SK-N-SH treated with all-trans-retinoic acid at 6 μM for 48 hours (cell line): ENCODE measurements around the gene PPM1G.

Experiments
- ATAC-seq: fragments of 200-7000 bp; cut with Tn5 transposase; 3 replicates; pipeline ENCODE4 v1.9.1; 2020; ENCODE audit warnings: mild to moderate bottlenecking, moderate library complexity
- ARNTL ChIP-seq: fragments of 450-650 bp; formaldehyde crosslinking; IDR thresholded peaks from 2 replicates; pipeline ENCODE4 v1.5.0; 2020; ENCODE audit warnings: low read depth, mild to moderate bottlenecking, moderate library complexity, borderline replicate concordance
- BACH2 ChIP-seq: fragments of 250-450 bp; sonication (Bioruptor Pico); IDR thresholded peaks from 2 replicates; pipeline ENCODE4 v1.9.0; 2021; ENCODE audit warnings: mild to moderate bottlenecking, borderline replicate concordance
- CSRNP3 ChIP-seq: fragments of 250-450 bp; sonication (Bioruptor Pico); IDR thresholded peaks from 2 replicates; pipeline ENCODE4 v1.5.1; 2021; ENCODE audit warnings: mild to moderate bottlenecking, moderate library complexity
- ESRRG ChIP-seq: fragments of 250-450 bp; sonication (Bioruptor Pico); IDR thresholded peaks from 2 replicates; pipeline ENCODE4 v1.6.1; 2021; ENCODE audit warnings: mild to moderate bottlenecking
- GLIS3 ChIP-seq: fragments of 250-450 bp; sonication (Bioruptor Pico); IDR thresholded peaks from 2 replicates; pipeline ENCODE4 v1.5.0; 2020; ENCODE audit warnings: mild to moderate bottlenecking, moderate library complexity
- ISL1 ChIP-seq: fragments of 250-450 bp; sonication (Bioruptor Pico); IDR thresholded peaks from 2 replicates; pipeline ENCODE4 v2.1.2; 2022; ENCODE audit warnings: mild to moderate bottlenecking, moderate library complexity
- OSR1 ChIP-seq: fragments of 250-450 bp; sonication (Bioruptor Pico); IDR thresholded peaks from 2 replicates; pipeline ENCODE4 v1.8.0; 2022; ENCODE audit warnings: moderate library complexity, mild to moderate bottlenecking, inconsistent platforms
- PPARA ChIP-seq: fragments of 250-450 bp; sonication (Bioruptor Pico); IDR thresholded peaks from 2 replicates; pipeline ENCODE4 v1.5.0; 2020; ENCODE audit warnings: mild to moderate bottlenecking, borderline replicate concordance
- RARB ChIP-seq: fragments of 250-450 bp; sonication (Bioruptor Pico); IDR thresholded peaks from 2 replicates; pipeline ENCODE4 v1.8.0; 2021; ENCODE audit warnings: mild to moderate bottlenecking, moderate library complexity
- SNAI2 ChIP-seq: fragments of 250-450 bp; sonication (Bioruptor Pico); IDR thresholded peaks from 2 replicates; pipeline ENCODE4 v1.5.0; 2020; ENCODE audit warnings: mild to moderate bottlenecking, moderate library complexity
- TCF4 ChIP-seq: fragments of 250-450 bp; sonication (Bioruptor Pico); IDR thresholded peaks from 2 replicates; pipeline ENCODE4 v1.8.0; 2021; ENCODE audit warnings: mild to moderate bottlenecking, moderate library complexity, borderline replicate concordance
- ZC3H10 ChIP-seq: fragments of 250-450 bp; sonication (Bioruptor Pico); IDR thresholded peaks from 2 replicates; pipeline ENCODE4 v1.5.1; 2021; ENCODE audit warnings: mild to moderate bottlenecking, moderate library complexity
- ZFP30 ChIP-seq: fragments of 450-650 bp; formaldehyde crosslinking; IDR thresholded peaks from 2 replicates; pipeline ENCODE4 v1.5.0; 2022; ENCODE audit warnings: mild to moderate bottlenecking, moderate library complexity
- ZNF565 ChIP-seq: fragments of 450-650 bp; formaldehyde crosslinking; conservative IDR thresholded peaks from 2 replicates; pipeline ENCODE4 v1.5.0; 2020; ENCODE audit warnings: low read depth, mild to moderate bottlenecking, moderate library complexity
- ZNF70 ChIP-seq: fragments of 450-650 bp; formaldehyde crosslinking; IDR thresholded peaks from 2 replicates; pipeline ENCODE4 v1.5.0; 2020; ENCODE audit warnings: mild to moderate bottlenecking, moderate library complexity
- ZNF8 ChIP-seq: fragments of 450-650 bp; formaldehyde crosslinking; IDR thresholded peaks from 2 replicates; pipeline ENCODE4 v1.5.0; 2020; ENCODE audit warnings: mild to moderate bottlenecking, moderate library complexity
- TF ChIP-seq, protein P1 (sequence below): fragments of 250-450 bp; sonication (Bioruptor Pico); IDR thresholded peaks from 2 replicates; pipeline ENCODE4 v1.5.1; 2020; ENCODE audit warnings: low read depth, mild to moderate bottlenecking, moderate library complexity
- TF ChIP-seq, protein P2 (sequence below): fragments of 250-450 bp; sonication (Bioruptor Pico); IDR thresholded peaks from 2 replicates; pipeline ENCODE4 v1.8.0; 2021; ENCODE audit warnings: low read depth, mild to moderate bottlenecking, moderate library complexity, borderline replicate concordance
- TF ChIP-seq, protein P3 (sequence below): fragments of 250-450 bp; sonication (Bioruptor Pico); IDR thresholded peaks from 2 replicates; pipeline ENCODE4 v1.5.0; 2020; ENCODE audit warnings: mild to moderate bottlenecking, moderate library complexity
- TF ChIP-seq, protein P4 (sequence below): fragments of 250-450 bp; sonication (Bioruptor Pico); IDR thresholded peaks from 2 replicates; pipeline ENCODE4 v1.8.0; 2020; ENCODE audit warnings: mild to moderate bottlenecking, moderate library complexity, borderline replicate concordance

PPM1G gene

DNA sequence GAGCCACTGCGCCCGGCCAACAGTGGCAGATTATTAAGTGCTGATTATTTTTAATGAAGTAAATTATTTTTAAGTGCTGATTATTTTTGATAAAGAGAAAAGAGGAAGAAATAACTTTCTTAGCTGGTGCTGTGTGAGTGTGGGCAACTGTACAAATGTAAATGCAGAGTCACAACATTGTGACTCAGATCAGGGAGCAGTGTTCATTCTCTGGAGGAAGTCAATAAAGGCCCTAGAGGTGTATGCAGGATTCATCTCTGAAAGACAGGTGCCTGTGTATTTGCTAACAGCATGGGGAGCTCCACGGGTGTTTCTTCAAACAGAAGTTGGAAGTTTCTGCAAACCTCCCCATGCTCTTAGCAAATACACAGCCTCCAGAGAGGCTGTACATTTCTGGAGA is 39.0 kb upstream of the PPM1G start (continued):
- TF ChIP-seq BACH2 (CRISPR knock-in tag) (no peak), OSR1 (CRISPR knock-in tag) (no peak), ZNF8 (CRISPR knock-in tag) (no peak), ZFP30 (no peak), TCF4 (CRISPR knock-in tag) (no peak), GLIS3 (CRISPR knock-in tag) (no peak), ARNTL (CRISPR knock-in tag) (no peak), PPARA (no peak)
- TF ChIP-seq, protein P1, sequence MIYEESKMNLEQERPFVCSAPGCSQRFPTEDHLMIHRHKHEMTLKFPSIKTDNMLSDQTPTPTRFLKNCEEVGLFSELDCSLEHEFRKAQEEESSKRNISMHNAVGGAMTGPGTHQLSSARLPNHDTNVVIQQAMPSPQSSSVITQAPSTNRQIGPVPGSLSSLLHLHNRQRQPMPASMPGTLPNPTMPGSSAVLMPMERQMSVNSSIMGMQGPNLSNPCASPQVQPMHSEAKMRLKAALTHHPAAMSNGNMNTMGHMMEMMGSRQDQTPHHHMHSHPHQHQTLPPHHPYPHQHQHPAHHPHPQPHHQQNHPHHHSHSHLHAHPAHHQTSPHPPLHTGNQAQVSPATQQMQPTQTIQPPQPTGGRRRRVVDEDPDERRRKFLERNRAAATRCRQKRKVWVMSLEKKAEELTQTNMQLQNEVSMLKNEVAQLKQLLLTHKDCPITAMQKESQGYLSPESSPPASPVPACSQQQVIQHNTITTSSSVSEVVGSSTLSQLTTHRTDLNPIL, result no peak
- TF ChIP-seq, protein P2, sequence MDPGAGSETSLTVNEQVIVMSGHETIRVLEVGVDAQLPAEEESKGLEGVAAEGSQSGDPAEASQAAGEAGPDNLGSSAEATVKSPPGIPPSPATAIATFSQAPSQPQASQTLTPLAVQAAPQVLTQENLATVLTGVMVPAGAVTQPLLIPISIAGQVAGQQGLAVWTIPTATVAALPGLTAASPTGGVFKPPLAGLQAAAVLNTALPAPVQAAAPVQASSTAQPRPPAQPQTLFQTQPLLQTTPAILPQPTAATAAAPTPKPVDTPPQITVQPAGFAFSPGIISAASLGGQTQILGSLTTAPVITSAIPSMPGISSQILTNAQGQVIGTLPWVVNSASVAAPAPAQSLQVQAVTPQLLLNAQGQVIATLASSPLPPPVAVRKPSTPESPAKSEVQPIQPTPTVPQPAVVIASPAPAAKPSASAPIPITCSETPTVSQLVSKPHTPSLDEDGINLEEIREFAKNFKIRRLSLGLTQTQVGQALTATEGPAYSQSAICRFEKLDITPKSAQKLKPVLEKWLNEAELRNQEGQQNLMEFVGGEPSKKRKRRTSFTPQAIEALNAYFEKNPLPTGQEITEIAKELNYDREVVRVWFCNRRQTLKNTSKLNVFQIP (CRISPR knock-in tag), result no peak

DNA sequence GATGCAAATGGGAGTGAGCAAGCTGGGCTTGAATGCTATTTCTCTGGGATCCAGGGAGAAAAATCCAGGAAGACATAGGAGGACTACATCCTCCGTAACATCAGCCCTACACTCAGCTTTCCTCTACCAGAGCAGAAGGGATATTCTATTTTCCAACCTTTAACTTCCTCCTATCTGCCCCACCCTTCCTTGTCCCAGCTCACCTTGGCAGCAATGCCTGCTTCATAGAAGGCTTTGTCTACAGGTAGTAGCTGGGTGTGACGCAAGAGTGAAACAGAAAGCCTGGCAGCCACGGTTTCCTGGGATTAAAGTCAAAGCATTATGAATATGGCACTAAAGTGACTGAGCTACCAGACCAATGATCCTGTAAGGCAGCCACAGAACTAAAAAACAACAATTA is 36.7 kb upstream of the PPM1G start:
- ATAC-seq, result no peak
- TF ChIP-seq ARNTL (CRISPR knock-in tag) (no peak), TCF4 (CRISPR knock-in tag) (no peak), BACH2 (CRISPR knock-in tag) (no peak), GLIS3 (CRISPR knock-in tag) (no peak)
- TF ChIP-seq, protein P2 (CRISPR knock-in tag), result no peak
- TF ChIP-seq, protein P3, sequence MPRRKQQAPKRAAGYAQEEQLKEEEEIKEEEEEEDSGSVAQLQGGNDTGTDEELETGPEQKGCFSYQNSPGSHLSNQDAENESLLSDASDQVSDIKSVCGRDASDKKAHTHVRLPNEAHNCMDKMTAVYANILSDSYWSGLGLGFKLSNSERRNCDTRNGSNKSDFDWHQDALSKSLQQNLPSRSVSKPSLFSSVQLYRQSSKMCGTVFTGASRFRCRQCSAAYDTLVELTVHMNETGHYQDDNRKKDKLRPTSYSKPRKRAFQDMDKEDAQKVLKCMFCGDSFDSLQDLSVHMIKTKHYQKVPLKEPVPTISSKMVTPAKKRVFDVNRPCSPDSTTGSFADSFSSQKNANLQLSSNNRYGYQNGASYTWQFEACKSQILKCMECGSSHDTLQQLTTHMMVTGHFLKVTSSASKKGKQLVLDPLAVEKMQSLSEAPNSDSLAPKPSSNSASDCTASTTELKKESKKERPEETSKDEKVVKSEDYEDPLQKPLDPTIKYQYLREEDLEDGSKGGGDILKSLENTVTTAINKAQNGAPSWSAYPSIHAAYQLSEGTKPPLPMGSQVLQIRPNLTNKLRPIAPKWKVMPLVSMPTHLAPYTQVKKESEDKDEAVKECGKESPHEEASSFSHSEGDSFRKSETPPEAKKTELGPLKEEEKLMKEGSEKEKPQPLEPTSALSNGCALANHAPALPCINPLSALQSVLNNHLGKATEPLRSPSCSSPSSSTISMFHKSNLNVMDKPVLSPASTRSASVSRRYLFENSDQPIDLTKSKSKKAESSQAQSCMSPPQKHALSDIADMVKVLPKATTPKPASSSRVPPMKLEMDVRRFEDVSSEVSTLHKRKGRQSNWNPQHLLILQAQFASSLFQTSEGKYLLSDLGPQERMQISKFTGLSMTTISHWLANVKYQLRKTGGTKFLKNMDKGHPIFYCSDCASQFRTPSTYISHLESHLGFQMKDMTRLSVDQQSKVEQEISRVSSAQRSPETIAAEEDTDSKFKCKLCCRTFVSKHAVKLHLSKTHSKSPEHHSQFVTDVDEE (CRISPR knock-in tag), result no peak
- TF ChIP-seq, protein P4, sequence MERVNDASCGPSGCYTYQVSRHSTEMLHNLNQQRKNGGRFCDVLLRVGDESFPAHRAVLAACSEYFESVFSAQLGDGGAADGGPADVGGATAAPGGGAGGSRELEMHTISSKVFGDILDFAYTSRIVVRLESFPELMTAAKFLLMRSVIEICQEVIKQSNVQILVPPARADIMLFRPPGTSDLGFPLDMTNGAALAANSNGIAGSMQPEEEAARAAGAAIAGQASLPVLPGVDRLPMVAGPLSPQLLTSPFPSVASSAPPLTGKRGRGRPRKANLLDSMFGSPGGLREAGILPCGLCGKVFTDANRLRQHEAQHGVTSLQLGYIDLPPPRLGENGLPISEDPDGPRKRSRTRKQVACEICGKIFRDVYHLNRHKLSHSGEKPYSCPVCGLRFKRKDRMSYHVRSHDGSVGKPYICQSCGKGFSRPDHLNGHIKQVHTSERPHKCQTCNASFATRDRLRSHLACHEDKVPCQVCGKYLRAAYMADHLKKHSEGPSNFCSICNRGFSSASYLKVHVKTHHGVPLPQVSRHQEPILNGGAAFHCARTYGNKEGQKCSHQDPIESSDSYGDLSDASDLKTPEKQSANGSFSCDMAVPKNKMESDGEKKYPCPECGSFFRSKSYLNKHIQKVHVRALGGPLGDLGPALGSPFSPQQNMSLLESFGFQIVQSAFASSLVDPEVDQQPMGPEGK (CRISPR knock-in tag), result no peak
- TF ChIP-seq, all 23 proteins: peak for 0

DNA sequence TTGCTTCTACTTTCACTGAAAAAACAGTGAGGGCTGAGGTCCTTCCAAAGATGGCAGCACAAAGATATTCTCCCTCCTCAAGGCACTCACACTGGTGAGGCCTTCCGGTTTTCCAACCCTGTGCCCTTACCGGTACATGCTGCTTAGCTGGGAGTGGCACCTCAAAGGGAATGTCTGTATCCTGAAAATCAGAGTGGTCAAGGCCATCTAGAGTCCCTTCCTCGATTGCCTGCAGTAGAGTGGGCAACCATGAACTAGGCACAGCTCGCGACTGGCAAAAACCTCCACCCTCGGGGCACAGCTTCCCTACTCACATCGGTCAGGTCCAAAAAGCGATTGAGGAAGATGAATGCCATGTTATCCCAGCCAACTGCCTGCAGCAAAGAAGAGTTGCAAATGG is 36.2 kb upstream of the PPM1G start:
- ATAC-seq, result no peak
- TF ChIP-seq ZC3H10 (CRISPR knock-in tag) (no peak), GLIS3 (CRISPR knock-in tag) (no peak), ZNF565 (CRISPR knock-in tag) (no peak)
- TF ChIP-seq, protein P2 (CRISPR knock-in tag), result no peak

- no peak for ATAC-seq
- TF ChIP-seq, protein P2 (CRISPR knock-in tag), result no peak
- TF ChIP-seq CSRNP3 (no peak), ZFP30 (no peak), ARNTL (CRISPR knock-in tag) (no peak), SNAI2 (no peak), RARB (CRISPR knock-in tag) (no peak), ISL1 (CRISPR knock-in tag) (no peak), GLIS3 (CRISPR knock-in tag) (no peak), ZNF70 (CRISPR knock-in tag) (no peak), ESRRG (CRISPR knock-in tag) (no peak), TCF4 (CRISPR knock-in tag) (no peak), ZC3H10 (CRISPR knock-in tag) (no peak)
These were observed 35.8 kb upstream of the PPM1G start for GRCh38 chr2:27445155-27445554.
